NCI-H226 (cell line): ENCODE measurements around the gene PPP4C.
"Not testable (repeated sequence)": the region's sequence is repeated elsewhere in the genome, so short reads cannot be mapped to it uniquely, and the experiment has no call there.

Source experiments
- DNase-seq: peaks from one replicate; pipeline ENCODE4 v3.0.0-alpha.2; 2015

The PPP4C gene

DNA sequence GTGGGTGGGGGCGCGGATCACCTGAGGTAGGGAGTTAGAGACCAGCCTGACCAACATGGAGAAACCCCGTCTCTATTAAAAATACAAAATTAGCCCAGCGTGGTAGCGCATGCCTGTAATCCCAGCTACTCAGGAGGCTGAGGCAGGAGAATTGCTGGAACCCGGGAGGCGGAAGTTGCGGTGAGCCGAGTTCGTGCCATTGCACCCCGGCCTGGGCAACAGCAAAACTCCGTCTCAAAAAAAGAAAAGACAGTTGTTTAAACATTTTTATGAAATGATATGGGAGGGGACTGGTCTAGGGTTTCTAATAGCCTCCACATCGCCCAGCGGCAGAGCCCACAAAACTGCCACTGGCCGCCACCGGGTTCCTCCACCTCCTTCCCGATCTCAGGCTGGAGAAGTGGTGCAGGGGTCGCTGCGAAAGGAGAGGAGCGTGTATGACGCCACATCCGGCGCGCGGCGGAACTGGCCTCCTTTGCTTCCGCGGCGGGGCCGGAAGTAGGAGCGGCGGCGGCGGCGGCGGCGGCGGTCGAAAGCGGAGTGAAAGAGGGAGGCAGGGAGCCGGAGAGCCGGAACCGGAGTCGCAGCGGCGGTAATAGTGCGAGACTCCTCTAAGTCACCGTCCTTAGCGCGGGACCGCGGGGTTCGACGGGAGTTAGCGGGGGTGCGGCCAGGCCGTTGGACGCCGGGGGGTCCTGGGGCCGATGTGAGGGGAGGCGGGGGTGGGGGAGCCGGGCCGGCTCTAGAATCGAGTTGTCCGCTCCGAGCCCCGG lies at the start of gene PPP4C:
Gene PPP4C, plus strand, starts transcription at position 492 of the 773 bp plus-strand sequence. CDS start 384 bp downstream, outside the sequence.
- DNase-seq, result peak; percentile 84

DNA sequence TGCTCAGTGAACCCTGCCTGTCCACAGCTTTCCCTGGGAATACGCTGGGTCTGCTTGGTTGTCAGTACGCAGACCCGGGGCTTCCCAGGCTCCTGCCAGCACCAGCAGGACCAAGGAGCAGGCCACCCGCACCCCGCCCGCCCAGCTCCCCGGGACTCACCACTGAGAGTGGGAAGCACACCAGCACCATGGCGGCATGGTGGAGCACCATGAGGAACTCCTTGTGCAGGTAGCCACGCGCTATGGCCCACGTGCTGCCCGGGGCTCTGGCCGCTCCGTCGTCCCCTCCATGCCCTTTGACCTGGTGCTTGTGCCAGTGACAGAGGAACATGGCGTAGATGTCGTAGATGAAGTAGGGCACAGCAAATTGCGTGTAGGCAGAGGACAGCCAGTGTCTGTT lies 49.3 kb upstream of the PPP4C start:
- no peak for DNase-seq

DNA sequence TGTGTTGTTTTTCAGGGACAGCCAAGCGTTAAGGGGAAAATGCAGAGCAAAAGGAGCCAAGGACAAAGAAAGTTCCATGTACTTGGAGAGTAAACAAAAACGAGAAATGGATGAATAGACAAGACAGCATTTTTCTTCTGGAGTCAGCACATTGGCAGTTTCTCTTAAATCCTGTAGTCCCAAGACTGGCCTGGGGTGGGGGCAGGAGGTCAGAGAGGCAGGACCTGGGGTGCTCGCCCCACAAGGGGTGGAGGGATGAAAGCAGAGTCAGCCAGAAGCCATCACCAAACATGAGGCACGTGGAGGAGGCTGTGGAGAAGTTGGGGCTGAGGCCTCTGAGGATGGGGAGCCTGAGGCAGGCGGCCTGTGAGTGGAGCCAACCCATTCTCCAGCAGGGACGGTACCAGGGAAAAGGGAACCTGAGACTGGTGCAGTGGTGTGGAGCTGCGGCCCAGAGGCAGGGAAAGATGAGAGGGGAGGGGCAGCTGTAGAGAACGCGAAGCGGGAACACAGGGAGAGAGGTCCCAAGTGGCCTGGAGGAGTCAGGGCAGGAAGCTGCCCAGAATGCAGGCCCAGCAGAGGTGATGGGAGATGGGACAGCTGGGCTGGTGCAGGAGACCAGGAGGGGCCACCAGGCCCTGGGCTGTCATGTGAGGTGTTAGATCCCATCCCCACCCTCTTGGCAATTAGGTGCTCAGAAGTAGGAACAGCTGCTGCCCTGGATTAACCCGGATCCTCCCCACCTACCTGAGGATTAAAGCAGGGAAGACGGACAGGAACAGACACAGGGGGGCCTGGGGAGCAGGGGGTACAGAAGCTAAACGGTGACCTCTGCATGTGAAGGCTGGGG lies 48.0 kb upstream of the PPP4C start:
- no peak for DNase-seq

DNA sequence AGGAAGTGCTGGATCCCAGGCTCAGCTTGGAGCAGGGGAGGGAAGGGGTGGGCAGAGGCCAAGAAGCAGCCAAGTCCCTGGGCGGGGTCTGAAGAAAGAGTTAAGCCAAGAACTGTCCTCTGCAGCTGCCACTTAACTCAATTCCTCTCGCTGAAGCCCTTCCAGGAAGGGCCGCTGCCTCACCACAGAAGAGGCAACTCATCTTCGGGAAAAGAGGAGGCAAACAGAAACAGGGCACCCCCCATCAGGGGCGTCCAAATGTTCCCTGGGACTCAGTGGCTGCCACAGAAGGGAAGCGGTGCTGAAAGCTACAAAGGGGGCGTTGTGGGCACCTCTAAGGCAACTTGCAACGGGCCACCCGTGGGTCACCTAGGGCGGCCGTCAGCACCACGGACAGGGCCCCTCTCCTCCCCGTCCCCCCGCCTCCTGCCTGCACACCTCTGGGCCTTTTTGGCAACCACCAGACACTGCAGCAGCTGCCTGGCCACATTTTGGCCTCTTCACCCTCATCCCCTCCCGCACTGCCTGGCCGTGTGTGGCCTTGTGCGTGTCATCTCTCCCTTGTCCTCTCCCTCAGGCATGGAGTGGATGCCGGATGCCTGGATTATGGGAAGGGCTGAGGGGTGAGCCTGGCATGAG lies 47.2 kb upstream of the PPP4C start:
- no peak for DNase-seq

DNA sequence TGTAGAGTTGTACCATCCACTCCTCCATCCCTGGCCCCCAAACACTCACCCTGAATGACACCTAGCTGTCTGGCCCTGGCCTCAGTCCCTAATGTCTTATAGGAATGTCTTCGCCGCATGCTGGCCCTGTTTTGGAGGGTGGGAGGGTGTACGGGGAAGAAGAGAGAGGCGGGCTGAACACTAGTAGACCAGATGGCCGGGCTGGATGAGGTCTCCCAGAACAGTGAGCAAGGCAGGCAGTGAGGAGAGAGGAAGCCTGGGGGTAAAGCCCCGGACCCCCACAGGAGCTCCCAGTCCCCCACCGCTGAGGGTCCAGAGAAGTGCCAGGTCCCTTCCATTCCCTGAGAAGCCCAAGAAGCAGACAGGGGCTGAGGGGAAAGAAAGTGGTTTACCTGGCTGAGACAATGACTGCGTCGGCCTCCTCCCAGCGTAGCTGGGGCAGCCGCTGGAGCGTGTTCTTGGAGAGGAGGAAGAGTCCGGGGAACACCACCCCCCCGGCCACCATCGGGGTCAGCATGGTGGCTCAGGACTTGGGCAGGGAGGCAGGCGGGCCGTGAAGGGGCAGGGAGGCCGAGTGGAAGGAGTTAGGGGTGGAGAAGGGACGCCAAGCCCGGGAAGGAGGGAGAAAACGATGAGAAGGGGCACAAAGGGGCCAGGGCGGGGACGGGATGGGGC lies 45.6 kb upstream of the PPP4C start:
- DNase-seq, result no peak

DNA sequence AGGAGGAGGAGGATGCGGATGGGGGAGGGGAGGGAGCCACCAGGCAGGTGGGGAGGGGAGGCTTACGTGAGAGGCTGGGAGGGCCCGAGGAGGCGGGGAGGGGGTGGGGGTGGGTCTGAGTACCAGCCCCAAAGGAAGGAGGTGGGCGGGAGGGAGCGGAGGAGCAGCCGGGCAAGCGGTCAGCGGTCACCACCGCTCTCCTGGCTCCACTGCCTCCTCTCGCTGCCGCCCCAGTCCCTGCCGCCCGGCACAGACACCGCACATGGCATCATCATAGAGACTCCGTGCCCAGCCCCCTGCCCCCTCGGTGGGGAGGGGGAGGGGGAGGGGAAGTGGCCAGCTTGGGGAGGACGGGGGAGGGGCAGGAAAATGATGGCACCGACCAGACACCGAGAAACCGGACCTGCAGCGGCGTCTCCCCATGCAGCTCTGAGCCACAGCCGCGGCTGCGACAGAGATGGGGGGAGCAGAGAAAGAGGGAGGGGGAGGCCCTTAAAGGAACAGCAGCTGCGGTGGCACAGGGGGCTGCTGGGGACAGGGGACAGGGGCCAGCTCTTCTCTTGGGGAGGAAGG lies 44.9 kb upstream of the PPP4C start, which contains the start of gene TLCD3B:
Gene TLCD3B, minus strand, starts transcription at position 431 of the 573 bp plus-strand sequence. CDS start 744 bp downstream, outside the sequence.
- DNase-seq, result no peak

DNA sequence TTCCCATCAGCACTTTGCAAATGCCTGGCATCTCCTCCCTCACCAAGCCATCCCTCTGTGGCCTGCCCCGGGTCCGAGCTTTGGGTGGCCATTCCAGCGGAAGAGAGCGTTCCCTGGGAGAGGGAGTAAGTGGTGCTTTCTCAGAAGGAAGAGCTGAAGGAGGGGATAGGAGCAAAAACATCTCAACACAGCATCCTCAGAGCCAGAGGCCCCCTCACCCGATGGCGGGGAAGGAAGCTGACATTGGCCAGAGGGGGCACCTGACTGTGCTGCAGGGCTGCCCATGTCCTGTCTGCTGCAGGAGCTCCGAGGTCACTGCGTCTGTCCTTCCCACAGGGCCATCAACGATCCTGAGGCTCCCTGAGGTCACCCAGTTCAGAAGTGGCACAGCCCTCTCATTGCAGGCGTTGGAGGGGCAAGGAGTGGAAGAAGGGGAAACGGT lies 44.3 kb upstream of the PPP4C start:
- DNase-seq, result no peak

DNA sequence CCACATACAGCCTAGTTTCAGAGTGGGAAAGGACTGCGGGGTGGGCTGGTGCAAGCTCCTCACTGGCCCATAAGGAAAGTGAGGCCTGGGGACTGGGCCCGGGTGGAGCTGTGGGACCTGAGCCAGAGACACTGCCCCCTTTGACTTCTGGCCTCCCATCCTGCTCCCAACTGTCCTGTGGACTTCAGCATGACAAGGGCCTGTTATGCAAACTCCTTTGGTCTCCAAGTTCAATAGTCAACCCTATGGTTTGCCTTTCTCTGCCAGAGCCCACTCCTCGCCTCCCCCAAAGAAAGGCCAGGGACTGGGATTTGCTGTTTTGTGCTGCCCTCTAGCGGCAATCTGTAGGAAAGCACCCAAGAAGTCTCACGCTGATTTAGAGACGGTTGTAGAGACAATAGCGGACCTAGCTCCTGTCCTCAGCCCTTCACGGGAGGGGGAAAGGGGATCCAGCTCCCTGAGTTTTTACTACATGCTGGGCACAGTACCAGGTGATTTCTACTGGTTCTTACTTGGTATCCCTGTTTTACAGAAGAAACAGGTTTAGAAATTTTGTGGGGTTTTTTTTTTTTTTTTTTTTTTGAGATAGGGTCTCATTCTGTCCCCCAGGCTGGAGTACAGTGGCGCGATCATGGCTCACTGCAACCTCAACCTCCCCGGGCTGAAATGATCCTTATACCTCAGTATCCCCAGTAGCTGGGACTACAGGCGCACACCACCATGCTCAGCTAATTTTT lies 43.5 kb upstream of the PPP4C start:
- peak; percentile 8 for DNase-seq

DNA sequence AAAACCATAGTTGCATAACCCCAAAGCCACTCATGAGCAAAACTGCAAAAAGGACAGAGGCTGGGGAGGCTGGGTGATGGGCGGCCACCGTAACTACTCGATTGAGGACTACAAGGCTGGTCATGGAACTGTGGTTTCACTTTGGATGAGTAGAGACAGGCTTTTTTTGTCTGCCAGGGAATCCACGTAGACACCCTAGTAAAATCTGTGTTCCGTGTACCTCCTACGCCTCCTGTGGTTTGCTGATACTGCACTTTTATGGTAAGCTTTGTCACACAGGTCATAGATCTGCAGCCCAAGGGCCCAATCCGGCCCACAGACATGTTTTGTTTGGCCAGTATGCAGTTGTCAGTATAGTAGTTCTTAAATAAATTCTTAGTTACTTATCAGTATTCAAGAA lies 42.5 kb upstream of the PPP4C start:
- DNase-seq, result no peak

DNA sequence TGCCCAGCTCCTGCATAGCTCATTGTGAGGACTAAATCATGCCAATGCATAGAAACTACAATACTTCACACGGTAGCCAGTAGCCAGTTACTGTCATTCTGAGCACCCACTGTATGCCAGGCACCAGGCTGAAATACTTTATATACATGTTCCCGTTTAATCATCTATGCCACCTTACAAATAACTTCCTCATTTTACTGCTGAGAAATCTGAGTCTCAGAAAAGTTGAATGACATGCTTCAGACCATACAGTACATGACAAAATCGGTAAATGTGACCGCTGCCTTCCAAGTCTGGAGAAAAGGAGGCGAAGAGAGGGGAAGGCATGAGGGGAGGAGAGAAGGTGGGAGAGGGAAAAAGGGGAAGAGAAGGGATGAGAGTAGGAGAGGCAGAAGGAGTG lies 35.6 kb upstream of the PPP4C start:
- DNase-seq, result no peak

DNA sequence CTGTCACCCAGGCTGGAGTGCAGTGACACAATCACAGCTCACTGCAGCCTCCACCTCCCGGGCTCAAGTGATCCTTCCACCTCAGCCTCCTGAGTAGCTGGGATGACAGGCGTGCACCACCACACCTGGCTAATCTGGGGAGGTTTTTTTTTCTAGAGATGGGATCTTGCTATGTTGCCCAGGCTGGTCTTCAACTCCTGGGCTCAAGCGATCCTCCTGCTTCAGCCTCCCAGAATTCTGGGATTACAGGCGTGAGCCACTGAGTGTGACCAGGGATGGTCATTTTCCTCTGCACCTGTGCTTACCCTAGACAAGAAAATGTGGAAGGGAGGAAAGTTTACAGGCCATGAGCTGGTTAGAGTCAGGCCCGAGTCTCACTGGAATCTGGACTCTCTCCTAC lies 35.1 kb upstream of the PPP4C start:
- not testable (repeated sequence) for DNase-seq

DNA sequence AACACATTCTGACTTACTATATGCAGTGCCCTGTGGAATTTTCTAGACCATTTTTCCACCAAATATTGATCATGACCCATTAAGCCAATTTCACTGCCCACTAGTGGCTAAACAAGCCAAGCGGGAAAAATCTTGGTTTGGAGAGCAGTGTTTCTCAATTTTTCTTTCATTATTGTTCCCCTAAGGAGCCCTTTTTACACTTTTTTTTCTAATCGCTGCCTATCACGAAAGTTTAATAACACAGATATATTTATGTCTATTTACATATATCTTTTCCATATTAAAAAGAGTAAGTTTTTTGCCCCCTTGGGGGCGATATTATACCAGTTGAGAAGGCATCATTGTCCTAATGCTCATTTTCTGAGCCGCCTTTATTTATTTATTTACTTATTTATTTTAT lies 34.0 kb upstream of the PPP4C start:
- DNase-seq, result no peak

DNA sequence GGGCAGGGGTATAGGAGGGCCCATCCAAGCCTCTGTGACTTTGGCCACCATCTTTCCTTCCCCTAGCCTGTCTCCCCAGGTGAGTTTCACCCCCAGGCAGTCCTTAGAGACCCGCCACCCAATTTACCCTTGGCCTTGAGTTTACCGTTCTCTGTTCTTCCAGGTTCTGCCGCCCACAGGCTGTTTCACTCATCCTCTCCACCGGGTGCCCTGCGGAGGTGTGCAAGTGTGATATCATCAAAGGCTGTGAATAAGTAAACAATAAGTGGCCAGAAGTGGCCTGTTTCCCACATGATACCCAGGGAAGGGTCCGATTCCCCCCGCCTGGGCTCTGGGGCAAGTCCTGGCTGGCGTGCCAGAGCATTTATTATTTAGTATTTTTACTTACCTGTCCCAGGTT lies 29.6 kb upstream of the PPP4C start:
- DNase-seq, result no peak

DNA sequence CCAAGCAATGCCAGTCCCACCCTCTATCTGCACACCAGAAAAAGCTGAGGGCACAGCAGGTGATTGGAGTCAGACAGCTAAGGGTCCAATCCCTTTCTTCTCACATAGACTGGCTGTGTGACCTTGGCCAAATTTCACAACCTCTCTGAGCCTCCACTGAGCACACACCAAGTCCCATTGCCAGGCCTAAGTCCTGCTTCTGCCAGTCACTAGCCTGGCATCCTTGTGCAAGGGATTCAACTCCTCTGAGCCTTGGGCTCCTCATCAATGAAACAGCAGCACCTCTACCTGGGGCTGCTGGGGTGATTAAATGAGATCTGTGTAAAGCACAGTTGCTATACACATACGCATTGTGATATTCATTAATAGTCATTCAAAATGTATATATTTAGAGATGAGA lies 29.2 kb upstream of the PPP4C start:
- no peak for DNase-seq

DNA sequence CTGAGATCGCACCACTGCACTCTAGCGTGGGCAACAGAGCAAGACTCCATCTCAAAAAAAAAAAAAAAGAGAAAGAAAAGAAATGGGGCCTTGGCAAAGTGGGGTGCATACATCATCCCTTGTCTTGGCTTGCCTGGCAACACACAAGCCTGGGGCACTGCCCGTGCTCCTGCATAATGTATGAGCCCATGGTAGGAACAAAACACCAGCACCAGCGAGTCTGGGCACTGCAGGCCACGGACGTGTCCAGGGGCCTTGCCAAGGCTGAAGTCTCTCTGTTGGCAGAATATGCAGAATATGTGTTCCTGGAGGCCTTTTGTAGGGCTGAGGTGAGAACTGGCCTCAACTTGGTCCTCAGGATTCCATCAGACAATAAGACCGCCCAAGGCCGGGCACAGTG lies 25.9 kb upstream of the PPP4C start:
- DNase-seq, result no peak

DNA sequence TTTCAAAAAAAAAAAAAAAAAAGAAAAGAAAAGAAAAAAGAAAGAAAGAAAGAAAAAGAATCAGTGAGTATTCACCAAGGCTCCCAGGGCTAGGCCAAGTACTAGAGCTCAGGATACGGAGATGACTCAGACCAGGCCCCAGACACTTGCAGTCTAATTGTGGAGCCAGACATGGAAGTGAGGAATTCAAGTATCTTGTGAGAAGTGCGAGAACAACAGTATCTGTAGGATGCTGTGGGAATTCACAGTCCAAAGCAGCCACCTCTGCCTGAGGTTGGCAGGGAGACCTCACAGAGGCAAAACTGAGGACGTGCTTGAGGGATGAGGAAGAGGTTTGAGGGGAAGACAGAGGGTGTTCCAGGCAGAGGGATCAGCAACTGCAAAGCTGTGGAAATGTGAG lies 24.3 kb upstream of the PPP4C start:
- peak; percentile 70 for DNase-seq

DNA sequence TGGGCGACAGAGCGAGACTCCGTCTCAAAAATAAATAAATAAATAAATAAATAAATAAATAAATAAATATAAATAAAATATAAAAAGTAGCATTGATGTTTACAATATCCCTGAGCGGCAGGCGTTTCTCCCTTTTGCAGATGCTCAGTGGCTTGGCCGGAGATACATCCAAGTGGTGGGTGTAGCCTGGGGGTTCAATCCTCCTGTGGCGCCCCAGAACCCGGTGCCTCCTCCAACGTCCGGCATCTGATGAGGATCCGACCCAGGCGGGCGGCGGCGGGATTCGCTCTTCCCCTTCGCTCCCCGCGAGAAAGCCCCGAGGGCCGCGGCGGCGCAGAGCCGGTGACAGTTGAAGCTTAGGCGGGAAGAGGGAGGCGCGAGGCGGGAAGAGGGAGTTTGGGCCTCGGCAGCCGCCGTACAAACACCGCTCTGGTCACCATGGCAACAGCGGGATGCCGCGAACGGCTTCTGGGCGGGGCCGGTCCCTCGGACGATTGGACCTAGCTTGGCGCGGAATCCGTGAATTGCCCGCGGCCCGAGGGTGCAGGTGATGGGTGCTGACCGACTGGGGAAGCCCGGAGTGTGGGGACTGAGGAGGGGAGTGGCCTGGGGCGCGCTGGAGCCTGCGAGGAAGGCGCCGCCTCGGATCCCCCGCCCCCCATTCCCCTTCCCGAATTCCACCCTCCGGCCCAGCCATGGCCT lies 23.0 kb upstream of the PPP4C start:
- DNase-seq, result peak; percentile 91

DNA sequence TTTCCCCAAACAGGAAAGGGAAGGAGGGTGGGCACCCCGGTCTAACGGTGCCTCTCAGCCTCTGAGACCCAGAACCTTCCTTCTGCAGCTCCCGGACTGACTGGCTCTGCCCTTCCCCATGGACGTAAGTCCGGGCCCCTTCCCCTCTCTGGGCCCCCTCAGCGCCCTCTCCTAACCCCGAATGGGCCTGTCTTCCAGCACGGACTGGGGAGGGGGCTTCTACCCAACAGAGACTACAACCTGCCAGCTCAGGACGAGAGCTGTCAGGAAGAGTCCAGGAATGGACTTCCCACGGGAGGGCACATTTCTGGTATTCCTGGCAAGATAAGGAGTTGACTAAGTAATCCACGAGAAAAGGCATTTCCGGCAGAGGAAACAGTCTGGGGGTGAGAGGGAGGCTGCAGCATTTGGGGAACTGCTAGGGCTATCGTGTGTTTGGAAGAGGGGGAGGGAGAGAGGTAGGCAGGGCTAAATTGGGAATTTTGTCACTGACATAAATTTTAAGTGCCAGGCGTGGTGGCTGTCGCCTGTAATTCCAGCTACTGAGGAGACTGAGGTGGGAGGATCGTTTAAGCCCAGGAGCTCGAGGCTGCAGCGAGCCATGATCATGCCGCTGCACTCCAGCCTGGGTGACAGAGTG lies 22.3 kb upstream of the PPP4C start:
- DNase-seq, result peak; percentile 95

DNA sequence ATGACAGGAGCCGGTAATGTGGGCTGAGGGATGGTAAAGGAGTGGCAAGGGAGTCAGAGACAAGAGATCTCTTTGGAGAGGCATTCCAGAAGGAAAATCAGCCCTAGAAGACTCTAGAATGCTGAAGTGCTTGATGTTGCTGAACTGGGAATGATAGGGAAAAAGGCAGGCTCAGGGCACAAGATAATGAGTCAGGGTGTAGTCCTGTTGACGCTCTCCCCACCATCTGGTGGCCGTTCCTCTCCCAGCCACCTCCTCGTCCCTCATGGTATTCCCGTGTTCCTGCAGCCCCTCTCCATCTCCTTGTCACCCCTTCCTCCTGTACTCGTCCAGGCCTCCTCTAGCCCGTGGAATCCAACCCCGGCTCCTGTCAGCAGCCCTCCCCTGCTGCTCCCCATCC lies 21.3 kb upstream of the PPP4C start:
- no peak for DNase-seq

DNA sequence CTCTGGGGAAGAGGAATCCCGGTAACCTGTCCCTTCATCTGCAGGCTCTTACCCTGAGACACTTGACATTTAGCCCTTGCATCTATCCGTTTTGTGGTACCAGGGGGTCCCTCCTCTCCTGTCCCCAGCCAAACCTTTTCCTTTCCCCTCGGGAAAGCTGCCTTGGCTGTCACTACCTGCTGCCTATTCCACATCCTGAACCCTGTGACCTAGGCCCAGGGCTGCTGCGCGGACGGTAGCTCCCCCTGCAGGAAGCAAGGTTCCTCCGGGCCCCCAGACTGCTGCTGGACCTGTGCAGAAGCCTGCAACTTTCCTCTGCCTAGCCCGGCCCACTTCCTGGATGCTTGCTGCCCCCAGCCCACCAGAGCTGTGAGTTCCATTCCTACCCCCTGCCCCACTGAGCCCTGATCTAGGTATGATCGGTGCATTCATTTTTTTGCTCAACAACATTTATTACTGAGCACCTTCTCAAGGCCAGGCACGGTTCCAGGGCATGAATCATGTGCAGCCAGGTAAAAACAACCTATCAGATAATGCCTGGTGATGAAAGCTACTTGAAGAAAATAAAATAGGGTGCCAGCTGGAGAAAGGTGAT lies 20.7 kb upstream of the PPP4C start:
- peak; percentile 55 for DNase-seq
